Stimulated activated CD4-positive, alpha-beta T cell treated with anti-CD3 and anti-CD28 coated beads, Interleukin-2, amount 100 ng/mL, for 24 hours (primary cell): ENCODE results near the gene SNRNP48.

Experiments used
- DNase-seq, 2 donors: peaks; one replicate each; pipeline ENCODE4 v3.0.0-alpha.2; 2020

SNRNP48 gene

DNA sequence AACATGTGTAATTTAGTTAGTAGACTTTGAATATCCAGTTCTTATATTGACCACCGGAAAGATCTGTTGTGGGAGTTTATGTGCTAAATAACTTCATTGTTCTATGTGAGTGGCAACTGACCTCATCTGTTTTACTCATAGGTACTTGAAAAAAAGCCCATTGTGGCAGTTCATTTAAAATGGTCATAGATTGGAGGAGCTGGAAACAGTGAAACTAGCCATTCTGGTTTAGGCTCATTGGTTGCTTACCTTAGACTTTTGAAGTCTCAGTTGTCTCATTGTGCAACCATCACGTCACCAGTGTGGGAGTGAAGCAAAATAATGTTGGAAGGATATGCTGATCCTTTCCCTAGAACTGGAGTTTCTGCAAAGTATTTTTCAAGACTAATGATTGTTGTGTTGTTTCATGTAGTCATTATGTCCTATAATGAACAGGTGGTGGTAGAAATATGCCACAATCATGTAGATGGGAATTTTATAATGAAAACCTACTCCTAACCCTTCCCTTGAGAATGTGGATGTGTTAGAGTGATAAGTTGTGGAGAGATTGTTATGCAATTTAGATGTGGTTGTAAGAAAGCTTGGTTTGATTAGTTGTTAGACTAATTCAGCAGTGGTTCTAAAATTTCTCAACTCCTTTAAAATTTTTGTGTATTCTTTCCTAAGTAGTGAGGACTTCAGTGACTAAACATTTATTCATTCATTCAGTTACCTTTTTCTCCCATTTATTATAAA, 30.2 kb upstream of the SNRNP48 start:
- DNase-seq, result no peak

DNA sequence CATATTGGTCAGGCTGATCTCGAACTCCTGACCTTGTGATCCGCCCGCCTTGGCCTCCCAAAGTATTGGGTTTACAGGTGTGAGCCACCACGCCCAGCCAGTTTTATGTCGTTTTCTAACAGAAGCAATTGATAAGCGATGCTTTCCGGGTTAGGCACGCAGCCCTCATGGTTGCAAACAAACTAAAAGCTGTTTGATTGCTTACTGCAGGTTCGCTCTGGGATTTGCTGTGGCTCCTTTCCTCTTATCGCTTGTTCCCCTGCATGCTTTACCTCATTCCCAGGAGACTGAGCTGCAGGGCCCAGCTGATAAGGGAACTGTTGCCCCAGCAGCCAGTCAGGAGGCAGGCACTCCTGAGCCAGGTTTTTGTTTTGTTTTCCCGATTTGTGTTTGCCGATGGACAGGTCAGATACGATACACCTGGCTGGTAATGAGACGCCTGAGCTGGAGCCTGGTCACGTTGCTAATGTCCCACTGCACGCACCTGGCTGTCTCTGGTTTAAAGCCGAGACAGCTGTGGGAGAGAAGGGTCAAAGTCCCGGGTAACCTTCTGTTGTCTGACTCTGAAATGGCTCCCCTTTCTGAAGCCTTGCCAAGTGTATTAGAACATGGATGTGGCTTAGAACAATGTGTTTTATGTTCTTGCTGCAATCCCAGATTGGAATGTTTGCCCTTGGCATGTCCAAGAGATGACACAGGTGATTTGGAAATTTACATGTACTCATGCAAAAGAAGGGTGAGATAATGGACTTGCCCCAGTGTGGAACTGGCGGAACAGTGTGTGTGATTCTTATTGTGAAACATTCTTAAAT, 28.6 kb upstream of the SNRNP48 start:
- no peak for DNase-seq

DNA sequence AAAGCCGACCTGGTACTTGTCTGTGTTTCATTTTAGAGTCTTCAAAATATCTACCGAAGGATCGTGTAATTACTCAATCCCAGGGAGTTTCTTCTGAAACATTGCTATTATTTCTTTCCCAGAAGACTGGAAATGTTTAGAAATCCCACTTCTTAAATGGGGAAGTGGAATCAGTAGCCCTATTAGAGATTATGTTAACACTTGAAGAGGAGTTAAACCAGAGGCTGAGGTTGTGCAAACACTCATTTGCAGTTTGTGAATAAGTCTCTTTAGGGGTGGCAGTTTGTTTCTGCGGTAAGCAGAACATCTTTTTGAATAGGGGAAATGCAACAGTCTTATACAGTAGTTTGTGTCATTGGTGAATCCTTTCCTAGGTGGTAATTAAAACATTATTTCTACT, 27.2 kb upstream of the SNRNP48 start:
- DNase-seq, result no peak

DNA sequence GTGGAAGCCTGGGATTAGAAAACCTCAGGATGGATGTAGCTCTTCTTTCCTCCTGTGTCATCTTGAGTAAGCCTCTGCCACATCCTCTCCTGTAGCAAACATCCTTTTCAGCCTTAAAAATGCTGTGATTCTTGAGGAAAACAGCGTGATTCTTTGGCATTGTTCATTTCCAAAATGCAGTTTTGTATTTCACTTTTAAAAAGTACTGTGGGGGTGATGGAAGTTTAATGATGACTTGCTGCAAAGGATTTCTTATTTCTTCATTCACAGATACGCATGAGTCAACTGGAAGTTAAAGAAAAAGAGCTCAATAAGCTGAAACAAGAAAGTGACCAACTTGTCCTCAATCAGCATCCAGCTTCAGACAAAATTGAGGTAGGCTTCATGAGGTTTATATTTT, 23.9 kb upstream of the SNRNP48 start:
- DNase-seq, result no peak

DNA sequence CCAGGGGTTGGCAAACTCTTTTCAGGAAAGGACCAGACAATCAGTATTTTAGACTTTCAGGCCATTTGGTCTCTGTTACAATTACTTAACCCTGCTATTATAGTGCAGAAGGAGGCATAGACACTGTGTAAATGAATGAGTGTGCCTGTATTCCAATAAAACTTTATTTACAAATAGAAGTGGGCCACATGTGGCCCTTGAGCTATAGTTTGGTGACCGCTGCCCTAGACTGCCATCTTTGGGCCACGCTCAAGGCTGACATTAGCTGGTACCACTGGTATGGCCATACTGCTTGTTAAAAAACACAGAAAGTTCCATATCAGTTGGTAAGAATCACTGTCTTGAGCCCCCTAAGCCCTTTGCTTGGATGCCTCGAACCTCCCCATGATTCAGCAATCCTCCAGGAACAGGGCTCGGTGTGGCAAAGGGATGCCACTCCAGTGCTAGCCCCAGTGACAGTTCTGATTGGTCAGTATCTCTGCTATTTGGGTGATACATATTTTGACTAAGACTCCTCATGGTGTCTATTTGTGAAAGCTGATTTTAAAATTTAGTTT, 23.3 kb upstream of the SNRNP48 start:
- no peak for DNase-seq

DNA sequence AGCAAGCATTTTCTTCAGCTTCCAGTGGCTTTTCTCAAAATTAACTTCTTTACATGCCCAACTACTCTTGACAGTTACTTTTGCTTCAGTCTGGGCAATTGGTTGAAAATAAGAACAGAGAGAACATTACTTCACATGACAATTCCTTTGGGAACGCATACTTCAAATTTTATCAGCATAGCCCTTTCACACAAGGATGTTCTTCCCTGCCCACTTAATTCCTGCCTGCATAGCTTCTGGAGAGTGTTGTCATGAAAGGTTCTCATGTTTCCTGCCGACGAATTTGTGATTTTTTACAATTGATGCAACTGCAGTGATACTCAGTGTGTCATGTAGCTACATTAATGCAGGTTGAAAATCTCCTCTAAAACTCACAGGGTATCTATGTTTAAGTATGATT, 22.0 kb upstream of the SNRNP48 start:
- no peak for DNase-seq

DNA sequence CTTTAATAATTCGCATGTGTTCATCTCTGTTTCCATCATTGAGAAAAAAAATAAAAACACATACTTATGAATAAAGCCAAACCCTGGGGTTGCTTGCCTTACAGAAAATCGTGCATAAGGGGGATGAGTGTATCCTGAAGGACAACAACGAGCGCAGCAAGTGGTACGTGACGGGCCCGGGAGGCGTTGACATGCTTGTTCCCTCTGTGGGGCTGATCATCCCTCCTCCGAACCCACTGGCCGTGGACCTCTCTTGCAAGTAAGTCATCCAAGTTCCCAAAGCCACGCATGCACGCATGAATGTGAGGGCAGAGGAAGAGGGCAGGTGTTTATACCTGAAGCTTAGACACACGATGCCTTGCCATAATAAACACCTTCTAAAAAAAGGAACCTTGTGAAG, 20.9 kb upstream of the SNRNP48 start:
- DNase-seq, result no peak

DNA sequence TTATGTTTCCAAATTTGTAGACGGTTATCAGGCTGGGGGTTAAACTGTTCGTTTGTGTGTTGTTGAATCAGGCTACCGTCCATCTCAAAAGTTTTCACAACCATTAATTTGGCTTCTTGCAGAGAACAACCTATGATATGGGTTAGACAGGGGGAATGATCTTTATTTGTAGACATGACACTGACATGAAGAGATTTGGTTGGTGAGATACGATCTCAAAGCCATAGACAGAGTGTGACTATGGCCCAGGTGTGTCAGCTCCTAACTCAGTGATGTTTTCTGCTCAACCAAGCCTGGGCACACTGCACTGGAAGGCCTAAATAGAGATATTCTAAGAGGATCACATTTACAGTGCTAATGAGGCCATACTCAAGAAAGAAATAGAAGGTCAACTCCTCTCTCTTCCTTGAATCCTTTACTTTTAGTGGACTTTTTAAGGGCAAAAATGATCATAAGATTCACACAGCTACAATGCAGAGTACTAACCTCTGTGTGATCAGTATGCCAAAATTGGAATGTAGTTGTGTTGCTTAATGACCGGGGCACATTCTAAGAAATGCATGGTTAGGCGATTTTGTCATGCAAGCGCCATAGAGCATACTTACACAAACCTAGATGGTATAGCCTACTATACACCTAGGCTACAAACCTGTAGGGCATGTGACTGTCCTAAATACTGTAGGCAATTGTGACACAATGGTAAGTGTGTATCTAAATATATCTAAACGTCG, 17.6 kb upstream of the SNRNP48 start:
- no peak for DNase-seq

DNA sequence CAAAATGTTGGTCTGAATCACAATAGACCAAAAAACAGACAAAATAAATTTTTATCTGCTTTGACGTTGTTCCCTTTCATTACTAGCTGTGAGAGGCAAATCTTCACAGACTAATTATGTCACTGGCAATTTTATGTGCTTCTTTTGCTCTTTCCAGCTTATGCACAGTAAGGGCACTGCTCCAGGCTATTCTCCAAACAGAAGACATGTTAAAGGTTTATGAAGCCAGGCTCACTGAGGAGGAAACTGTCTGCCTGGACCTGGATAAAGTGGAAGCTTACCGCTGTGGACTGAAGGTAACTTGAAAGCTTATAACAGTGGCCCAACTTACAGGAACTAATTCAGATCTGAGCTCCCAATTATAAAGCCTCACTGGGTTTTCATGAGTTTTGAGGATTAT, 15.5 kb upstream of the SNRNP48 start:
- DNase-seq, result no peak

DNA sequence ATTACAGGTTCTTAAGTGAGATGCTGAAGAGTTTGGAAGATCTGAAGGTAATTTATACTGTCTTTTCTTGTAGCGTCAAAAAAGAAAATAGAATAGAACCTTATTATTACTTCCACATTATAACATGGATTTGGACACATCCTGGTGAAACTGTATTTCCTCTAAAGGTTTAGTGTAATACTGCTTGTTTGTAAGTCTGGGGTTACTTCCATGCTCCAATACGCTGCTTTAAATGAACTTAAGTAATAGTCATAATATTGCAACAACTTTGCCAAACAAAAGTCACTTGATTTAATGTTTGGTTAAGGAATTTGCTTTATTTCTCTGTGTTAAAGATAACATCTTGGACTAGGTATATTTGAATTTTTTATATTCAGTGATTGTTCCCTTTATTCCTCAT, 11.5 kb upstream of the SNRNP48 start:
- DNase-seq, result no peak

DNA sequence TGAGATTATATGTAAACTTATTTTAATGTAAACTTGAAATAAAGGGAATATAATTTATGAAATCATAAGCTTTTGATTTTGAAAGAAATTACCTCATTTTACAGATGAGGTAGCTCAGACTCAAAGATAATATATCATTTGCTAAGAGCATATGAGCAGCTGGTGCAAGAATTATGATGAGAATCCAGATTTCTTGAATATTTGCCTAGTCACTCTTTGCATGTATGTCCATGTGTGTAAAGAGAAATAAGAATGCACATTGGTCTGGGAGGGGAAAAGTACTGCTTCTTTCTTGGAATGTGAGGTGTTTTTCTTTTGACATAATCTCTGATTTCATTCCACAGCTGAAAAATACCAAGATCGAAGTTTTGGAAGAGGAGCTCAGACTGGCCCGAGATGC, 11.1 kb upstream of the SNRNP48 start:
- DNase-seq, result no peak

DNA sequence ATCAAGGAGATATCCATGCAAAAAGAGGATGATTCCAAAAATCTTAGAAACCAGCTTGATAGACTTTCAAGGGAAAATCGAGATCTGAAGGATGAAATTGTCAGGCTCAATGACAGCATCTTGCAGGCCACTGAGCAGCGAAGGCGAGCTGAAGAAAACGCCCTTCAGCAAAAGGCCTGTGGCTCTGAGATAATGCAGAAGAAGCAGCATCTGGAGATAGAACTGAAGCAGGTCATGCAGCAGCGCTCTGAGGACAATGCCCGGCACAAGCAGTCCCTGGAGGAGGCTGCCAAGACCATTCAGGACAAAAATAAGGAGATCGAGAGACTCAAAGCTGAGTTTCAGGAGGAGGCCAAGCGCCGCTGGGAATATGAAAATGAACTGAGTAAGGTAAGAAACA, 10.1 kb upstream of the SNRNP48 start:
- DNase-seq, result no peak

DNA sequence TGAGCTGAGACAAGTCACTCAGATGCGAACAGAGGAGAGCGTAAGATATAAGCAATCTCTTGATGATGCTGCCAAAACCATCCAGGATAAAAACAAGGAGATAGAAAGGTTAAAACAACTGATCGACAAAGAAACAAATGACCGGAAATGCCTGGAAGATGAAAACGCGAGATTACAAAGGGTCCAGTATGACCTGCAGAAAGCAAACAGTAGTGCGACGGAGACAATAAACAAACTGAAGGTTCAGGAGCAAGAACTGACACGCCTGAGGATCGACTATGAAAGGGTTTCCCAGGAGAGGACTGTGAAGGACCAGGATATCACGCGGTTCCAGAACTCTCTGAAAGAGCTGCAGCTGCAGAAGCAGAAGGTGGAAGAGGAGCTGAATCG, 9.5 kb upstream of the SNRNP48 start:
- DNase-seq, result no peak

DNA sequence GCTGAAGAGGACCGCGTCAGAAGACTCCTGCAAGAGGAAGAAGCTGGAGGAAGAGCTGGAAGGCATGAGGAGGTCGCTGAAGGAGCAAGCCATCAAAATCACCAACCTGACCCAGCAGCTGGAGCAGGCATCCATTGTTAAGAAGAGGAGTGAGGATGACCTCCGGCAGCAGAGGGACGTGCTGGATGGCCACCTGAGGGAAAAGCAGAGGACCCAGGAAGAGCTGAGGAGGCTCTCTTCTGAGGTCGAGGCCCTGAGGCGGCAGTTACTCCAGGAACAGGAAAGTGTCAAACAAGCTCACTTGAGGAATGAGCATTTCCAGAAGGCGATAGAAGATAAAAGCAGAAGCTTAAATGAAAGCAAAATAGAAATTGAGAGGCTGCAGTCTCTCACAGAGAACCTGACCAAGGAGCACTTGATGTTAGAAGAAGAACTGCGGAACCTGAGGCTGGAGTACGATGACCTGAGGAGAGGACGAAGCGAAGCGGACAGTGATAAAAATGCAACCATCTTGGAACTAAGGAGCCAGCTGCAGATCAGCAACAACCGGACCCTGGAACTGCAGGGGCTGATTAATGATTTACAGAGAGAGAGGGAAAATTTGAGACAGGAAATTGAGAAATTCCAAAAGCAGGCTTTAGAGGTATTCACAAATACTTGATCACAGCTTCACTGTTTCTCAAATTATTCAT, 8.9 kb upstream of the SNRNP48 start:
- no peak for DNase-seq

DNA sequence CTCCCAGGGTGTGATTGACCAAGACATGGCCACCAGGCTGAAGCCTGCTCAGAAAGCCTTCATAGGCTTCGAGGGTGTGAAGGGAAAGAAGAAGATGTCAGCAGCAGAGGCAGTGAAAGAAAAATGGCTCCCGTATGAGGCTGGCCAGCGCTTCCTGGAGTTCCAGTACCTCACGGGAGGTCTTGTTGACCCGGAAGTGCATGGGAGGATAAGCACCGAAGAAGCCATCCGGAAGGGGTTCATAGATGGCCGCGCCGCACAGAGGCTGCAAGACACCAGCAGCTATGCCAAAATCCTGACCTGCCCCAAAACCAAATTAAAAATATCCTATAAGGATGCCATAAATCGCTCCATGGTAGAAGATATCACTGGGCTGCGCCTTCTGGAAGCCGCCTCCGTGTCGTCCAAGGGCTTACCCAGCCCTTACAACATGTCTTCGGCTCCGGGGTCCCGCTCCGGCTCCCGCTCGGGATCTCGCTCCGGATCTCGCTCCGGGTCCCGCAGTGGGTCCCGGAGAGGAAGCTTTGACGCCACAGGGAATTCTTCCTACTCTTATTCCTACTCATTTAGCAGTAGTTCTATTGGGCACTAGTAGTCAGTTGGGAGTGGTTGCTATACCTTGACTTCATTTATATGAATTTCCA, 4.6 kb upstream of the SNRNP48 start:
- no peak for DNase-seq

DNA sequence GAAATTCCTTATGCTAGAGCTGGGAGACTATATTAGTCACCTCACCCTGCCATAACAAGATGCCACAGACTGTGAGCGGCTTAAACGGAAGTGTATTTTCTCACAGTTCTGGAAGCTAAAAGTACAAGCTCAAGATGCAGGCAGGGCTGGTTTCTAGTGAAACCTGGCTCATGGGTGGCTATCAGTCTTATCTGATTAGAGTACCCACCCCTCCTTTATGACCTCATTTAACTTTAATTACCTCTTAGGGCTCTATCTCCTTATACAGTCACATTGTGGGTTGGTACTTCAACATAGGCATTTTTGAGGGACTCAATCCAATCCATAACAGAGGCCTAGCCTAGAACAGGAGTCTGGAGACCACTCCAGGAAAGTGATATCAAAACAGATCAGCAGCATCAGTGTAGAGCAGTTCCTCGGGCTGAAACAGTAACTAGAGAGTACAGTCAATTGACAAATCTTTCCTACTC, 2.3 kb upstream of the SNRNP48 start:
- no peak for DNase-seq

DNA sequence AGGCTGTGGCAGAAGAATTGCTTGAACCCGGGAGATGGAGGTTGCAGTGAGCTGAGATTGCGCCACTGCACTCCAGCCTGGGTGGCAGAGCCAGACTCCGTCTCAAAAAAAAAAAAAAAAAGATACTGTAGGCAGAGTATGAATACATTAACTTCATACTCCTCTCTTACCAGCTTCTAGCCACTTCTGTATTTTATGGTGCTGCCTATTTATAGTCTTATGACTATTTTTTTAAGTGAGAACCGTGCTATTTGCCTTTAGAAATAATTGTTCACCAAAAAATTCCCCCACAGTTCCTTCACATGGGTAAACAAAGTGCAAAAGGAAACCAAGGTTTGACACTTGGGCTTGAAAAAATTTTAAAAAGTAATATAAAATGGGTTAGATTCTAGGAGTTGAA, 1.5 kb upstream of the SNRNP48 start:
- DNase-seq, result no peak

DNA sequence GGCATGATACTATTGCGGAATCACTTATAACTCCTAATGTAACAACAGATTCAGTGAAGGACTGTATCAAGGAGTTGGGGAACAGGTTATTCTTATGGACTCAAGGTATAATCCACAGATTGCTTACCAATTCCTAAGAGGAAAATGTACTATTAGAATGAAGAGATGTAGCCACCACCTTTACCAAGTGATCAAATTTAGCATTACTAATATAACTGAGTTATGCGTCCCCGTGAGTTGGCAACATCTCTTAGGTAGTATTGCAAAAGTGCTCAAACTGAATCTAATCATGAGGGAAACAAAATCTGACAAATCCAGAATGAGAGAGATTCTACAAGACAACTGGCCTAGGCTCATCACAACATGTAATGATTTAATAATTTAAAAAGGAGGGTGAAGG, 777 bp upstream of the SNRNP48 start:
- no peak for DNase-seq

DNA sequence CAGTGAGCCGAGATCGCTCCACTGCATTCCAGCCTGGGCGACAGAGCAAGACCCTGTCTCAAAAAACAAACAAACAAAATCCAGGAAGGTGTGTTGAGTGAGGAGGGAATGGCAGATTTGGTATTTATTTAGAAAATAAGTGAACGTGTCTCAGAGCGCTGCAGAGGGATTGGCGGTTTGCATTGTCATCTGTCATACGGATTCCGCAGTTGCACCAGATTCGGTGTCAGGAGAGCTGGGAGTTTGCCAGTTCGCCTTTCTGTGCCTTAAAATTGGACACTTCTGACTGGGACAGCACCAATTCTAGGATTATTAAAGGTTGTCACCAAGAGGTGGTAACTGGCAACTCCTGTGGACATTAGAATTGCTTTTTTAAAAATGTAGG, 912 bp downstream of the SNRNP48 start:
- no peak for DNase-seq

DNA sequence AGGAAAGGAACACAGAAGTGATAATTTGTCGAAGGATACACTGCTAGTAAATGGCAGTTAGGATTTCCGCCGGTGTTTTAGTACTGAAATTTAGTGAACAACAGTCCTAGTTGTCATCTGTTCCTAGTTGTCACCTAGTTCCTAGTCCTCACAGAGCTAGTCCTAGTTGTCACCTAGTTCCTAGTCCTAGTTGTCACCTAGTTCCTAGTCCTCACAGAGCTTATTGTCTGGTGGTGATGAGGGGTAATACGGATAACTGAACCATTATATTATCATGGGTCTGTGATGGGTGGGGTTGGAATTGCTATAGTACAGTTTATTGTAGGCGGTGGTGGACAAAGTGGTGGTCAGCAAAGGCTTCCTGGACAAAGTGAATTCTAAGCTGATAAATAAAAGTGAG, 1.8 kb downstream of the SNRNP48 start:
- no peak for DNase-seq

DNA sequence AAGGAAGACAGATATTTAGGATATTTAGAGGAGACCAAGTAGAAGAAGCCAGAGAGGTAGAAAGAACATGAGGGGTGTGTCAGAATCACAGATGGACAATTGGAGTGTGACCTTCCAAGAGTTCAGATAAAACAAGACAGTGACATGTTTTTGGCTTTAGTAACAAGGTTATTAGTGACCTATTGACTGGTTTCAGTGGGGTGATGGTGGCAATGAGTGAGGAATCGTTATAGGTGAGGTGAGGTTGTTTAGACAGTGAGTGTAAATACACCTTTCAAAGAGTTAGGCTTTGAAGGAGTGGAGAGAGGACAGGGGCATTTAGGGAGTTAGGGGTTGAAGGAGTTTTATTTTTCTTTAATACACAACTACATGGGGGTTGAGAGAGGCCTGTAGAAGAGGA, 3.2 kb downstream of the SNRNP48 start:
- no peak for DNase-seq

DNA sequence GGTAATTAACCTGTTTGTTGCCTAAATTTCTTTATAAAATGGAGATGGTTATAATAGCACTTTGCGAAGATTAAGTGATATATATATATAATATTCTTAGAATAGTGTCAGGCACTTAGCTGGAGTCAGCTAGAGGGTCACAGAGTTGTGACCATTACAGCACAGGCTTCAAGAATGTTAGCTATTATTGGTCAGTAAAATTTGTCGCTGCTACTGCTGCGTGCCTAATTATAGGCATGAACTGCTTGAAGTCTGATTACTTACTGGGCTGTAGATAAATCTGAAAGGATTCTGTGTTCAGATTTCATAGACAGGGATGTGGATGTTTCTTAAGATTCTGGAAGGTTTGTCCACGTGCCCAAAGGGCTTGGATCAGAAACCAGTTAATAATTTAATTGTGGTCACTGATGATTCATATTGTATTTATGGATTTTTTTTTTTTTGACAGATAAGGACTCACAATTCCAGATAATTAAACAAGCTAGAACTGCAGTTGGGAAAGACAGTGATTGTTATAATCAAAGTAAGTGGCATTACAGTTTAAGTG, 4.7 kb downstream of the SNRNP48 start:
- DNase-seq, result no peak
